ENCODE measurements around the gene TBC1D22A. TPM values are rescaled to one million over a fixed set of nuclear protein-coding genes. Genes with fewer than 3 reads are reported as not detected.

TBC1D22A gene
- total and polyA plus RNA-seq, 2 experiments from 2014 or later, result 16.6 to 18.5 TPM

- no peak overlapping the region for H3K27ac ChIP-seq
- no peaks in the 10 kb centered on the region for H3K27me3 ChIP-seq
- no peaks in the 10 kb centered on the region for H3K9me3 ChIP-seq (ENCODE audit: low read depth)
- no peak for DNase-seq (ENCODE audit: low read depth in 1 of 2, low spot score in 1 of 2)
- TF ChIP-seq CTCF (IDR thresholded peaks at IDR 0.05; ENCODE audit: low read depth, low read length), result no peak
- H3K4me1 ChIP-seq (ENCODE audit: low read depth), result peaks cover 14% of the 10 kb centered on the region
- H3K36me3 ChIP-seq, result no peaks in the 10 kb centered on the region
- H3K4me3 ChIP-seq, result no peak overlapping the region
Measured at GRCh38 chr22:46773076-46773475, 10.6 kb downstream of the TBC1D22A start.

- Histone ChIP-seq H3K27me3 (no peaks in the 10 kb centered on the region), H3K36me3 (no peaks in the 10 kb centered on the region), H3K9me3 (ENCODE audit: low read depth) (no peaks in the 10 kb centered on the region), H3K4me3 (no peak overlapping the region), H3K4me1 (ENCODE audit: low read depth) (peaks cover 14% of the 10 kb centered on the region), H3K27ac (peak overlapping the region; percentile 59)
- DNase-seq (ENCODE audit: low read depth in 1 of 2, low spot score in 1 of 2), result no peak
- no peak for TF ChIP-seq CTCF (IDR thresholded peaks at IDR 0.05; ENCODE audit: low read depth, low read length)
Measured at GRCh38 chr22:46774253-46774979, 12.0 kb downstream of the TBC1D22A start.

GRCh38 chr22:46774980-46775849, 12.8 kb downstream of the TBC1D22A start:
- DNase-seq (ENCODE audit: low read depth in 1 of 2, low spot score in 1 of 2), result no peak
- Histone ChIP-seq H3K36me3 (no peaks in the 10 kb centered on the region), H3K9me3 (ENCODE audit: low read depth) (no peaks in the 10 kb centered on the region), H3K27ac (peak overlapping the region; percentile 59), H3K27me3 (no peaks in the 10 kb centered on the region), H3K4me3 (no peak overlapping the region), H3K4me1 (ENCODE audit: low read depth) (peaks cover 16% of the 10 kb centered on the region)
- no peak for TF ChIP-seq CTCF (IDR thresholded peaks at IDR 0.05; ENCODE audit: low read depth, low read length)

- Histone ChIP-seq H3K9me3 (ENCODE audit: low read depth) (no peaks in the 10 kb centered on the region), H3K4me3 (no peak overlapping the region), H3K36me3 (no peaks in the 10 kb centered on the region), H3K27me3 (no peaks in the 10 kb centered on the region), H3K4me1 (ENCODE audit: low read depth) (peaks cover 16% of the 10 kb centered on the region), H3K27ac (no peak overlapping the region)
- no peak for TF ChIP-seq CTCF (IDR thresholded peaks at IDR 0.05; ENCODE audit: low read depth, low read length)
- DNase-seq (ENCODE audit: low read depth in 1 of 2, low spot score in 1 of 2), result no peak
Measured at GRCh38 chr22:46775850-46776826, 13.7 kb downstream of the TBC1D22A start.

Measured in cardiac muscle cell (in vitro differentiated cells and primary cell).